ENCODE data around the gene EPB41L1.

DNA sequence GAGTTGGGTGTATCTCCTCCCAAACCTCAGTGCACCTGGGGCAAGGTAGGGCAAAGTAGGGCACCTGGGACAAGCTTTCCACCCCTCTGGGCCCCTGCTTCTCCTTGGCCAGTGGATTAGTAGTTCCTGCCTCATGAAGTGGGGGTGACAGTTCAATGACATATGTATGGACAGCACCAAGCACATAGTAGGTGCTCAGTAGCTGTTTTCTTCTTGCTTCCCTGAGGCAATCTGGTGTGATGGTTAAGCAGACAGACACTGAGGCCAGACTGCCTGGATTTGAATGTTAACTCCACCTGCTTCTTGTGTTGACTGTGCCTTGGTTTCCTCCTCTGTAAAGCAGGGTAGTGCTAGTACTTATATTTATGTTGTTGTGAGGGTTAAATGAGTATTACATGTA lies 25.8 kb downstream of the EPB41L1 start:
- TF ChIP-seq, protein P1, sequence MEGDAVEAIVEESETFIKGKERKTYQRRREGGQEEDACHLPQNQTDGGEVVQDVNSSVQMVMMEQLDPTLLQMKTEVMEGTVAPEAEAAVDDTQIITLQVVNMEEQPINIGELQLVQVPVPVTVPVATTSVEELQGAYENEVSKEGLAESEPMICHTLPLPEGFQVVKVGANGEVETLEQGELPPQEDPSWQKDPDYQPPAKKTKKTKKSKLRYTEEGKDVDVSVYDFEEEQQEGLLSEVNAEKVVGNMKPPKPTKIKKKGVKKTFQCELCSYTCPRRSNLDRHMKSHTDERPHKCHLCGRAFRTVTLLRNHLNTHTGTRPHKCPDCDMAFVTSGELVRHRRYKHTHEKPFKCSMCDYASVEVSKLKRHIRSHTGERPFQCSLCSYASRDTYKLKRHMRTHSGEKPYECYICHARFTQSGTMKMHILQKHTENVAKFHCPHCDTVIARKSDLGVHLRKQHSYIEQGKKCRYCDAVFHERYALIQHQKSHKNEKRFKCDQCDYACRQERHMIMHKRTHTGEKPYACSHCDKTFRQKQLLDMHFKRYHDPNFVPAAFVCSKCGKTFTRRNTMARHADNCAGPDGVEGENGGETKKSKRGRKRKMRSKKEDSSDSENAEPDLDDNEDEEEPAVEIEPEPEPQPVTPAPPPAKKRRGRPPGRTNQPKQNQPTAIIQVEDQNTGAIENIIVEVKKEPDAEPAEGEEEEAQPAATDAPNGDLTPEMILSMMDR (IDR thresholded peaks at IDR 0.05), result no peak
- TF ChIP-seq EZH2phosphoT487 (IDR thresholded peaks at IDR 0.05), result no peak
